Esophagus squamous epithelium (tissue), 5 donors: Measurements from ENCODE around the gene SMYD3. TPM values are rescaled to one million over a fixed set of nuclear protein-coding genes. Genes with fewer than 3 reads are reported as not detected.

Experiments
- DNase-seq: peaks from one replicate; lab custom pipeline; 2025; lab: John Stamatoyannopoulos, UW
- H3K27ac ChIP-seq, 4 donors: fragments of 200-600 bp; sonication (generic); one replicate each; pipeline ENCODE4 v1.5.1; 2016 to 2019; ENCODE audit warnings: mild to moderate bottlenecking in 1 of 4
- H3K27me3 ChIP-seq, 4 donors: fragments of 200-600 bp; sonication (generic); 1 replicate in 3 of 4; 2 replicates in 1 of 4; pipeline versions ENCODE4 v1.5.1 to v1.6.0; 2017 to 2021; ENCODE audit warnings: antibody characterized with exemption in 1 of 4
- H3K36me3 ChIP-seq, 3 donors: fragments of 200-600 bp; sonication (generic); one replicate each; pipeline ENCODE4 v1.5.1; 2016 to 2019
- H3K4me1 ChIP-seq, 3 donors: fragments of 200-600 bp; sonication (generic); one replicate each; pipeline ENCODE4 v1.5.1; 2017 to 2019
- H3K4me3 ChIP-seq, 4 donors: fragments of 200-600 bp; sonication (generic); 1 replicate in 3 of 4; 2 replicates in 1 of 4; pipeline ENCODE4 v1.5.1; 2016 to 2019; ENCODE audit warnings: mild to moderate bottlenecking in 2 of 4, moderate library complexity in 1 of 4
- H3K9me3 ChIP-seq, 3 donors: fragments of 200-600 bp; sonication (generic); one replicate each; pipeline ENCODE4 v1.5.1; 2016 to 2019
- POLR2A ChIP-seq, 4 donors: fragments of 450-650 bp; IDR thresholded peaks; one replicate each; pipeline ENCODE4 v1.6.1; 2017; ENCODE audit warnings: antibody characterized with exemption in 4 of 4, mild to moderate bottlenecking in 4 of 4, moderate library complexity in 3 of 4
- WGBS, 2 donors: methylation state at CpG; one replicate each; pipeline ENCODE4 v1.1.5; 2018; 5-methylcytosine and 5-hydroxymethylcytosine counted together
- intact Hi-C: fragments of 100-400 bp; cut with DNase I; formaldehyde crosslinking; loops from one replicate; pipeline ENCODE4 v1.15.0; 2022
- total RNA-seq, 4 donors: library from RNA; depleted of rRNA; stranded (reverse); fragments of >200 nt; gene quantifications; one replicate each; pipeline ENCODE4 v1.1.0, GENCODE V29; 2016
- TF ChIP-seq, protein P1 (sequence below), 6 experiments: fragments of 450-650 bp in 4 of 6; fragments of 200-600 bp in 2 of 6; sonication (generic) in 2 of 6; IDR thresholded peaks; one replicate each; pipeline ENCODE4 v1.5.1; 2016 to 2019; ENCODE audit warnings: antibody characterized with exemption in 6 of 6, mild to moderate bottlenecking in 4 of 6, moderate library complexity in 4 of 6
- donor health status: DM: yes; HTN: yes; CAD: no.

The SMYD3 gene
- total RNA-seq, 4 donors from 2014 or later: 8.4 to 15.8 (median 11.5) TPM

DNA sequence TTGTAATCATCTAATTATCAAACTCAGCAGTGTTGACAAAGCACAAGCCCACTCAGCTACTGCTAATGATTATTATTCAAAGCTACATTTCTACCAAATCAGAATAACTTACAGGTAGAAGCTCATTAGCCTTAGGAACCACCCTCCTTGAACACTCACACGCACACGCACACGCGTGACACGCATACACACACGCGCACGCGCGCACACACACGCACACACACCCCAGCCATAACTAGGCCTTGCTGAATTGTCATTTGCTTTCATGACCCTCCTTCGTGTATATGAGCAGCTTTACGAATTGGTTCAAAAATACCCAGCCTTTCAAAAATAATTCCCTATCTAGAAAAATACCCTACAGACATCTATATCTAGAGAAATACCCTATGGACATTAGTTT, 195.6 kb downstream of the SMYD3 start:
- no peaks in the 10 kb centered on the region for H3K27me3 ChIP-seq
- TF ChIP-seq POLR2A (IDR thresholded peaks at IDR 0.05): no peak
- TF ChIP-seq, protein P1, sequence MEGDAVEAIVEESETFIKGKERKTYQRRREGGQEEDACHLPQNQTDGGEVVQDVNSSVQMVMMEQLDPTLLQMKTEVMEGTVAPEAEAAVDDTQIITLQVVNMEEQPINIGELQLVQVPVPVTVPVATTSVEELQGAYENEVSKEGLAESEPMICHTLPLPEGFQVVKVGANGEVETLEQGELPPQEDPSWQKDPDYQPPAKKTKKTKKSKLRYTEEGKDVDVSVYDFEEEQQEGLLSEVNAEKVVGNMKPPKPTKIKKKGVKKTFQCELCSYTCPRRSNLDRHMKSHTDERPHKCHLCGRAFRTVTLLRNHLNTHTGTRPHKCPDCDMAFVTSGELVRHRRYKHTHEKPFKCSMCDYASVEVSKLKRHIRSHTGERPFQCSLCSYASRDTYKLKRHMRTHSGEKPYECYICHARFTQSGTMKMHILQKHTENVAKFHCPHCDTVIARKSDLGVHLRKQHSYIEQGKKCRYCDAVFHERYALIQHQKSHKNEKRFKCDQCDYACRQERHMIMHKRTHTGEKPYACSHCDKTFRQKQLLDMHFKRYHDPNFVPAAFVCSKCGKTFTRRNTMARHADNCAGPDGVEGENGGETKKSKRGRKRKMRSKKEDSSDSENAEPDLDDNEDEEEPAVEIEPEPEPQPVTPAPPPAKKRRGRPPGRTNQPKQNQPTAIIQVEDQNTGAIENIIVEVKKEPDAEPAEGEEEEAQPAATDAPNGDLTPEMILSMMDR (IDR thresholded peaks at IDR 0.05): no peak
- no peak overlapping the region for H3K4me3 ChIP-seq
- no peaks in the 10 kb centered on the region for H3K36me3 ChIP-seq
- intact Hi-C loops: no loop called here
- no peaks in the 10 kb centered on the region for H3K4me1 ChIP-seq
- no peak overlapping the region for H3K27ac ChIP-seq
- no peak for DNase-seq
- H3K9me3 ChIP-seq: no peaks in the 10 kb centered on the region
- 92 to 96% methylated on average over 13 of the region's 13 CpGs for WGBS, 2 donors

DNA sequence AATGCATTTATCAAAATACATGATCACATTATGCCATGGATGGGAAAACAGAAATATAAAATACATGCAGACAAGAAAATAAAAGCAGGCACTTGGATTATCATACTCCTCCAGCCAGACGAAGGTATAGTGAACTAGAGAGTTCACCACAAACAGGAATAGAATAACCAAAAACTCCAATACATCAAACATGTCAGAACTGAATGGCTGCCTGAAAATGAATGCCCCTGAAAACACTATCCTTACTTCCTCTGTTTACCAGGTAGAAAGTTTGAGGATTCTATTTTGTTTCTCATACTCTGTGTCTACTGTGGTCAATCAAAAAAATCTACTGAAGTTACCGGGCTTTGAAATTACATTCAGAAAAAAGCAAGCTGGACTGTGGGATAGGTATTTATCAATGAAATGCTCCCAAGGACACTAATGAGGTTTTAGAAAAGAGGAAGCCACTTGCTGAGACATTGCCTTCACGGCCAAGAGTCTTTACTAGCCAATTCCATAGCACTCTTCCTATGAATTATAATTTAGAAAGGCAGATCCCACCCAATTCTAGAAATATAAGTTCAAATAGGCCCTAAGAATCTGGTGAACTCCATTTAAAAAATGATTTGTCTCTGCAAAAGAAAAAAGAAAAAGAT, 197.7 kb downstream of the SMYD3 start:
- 80 to 82% methylated on average over 3 of the region's 3 CpGs for WGBS, 2 donors
- no peaks in the 10 kb centered on the region for H3K9me3 ChIP-seq
- H3K27me3 ChIP-seq: no peaks in the 10 kb centered on the region
- DNase-seq: no peak
- intact Hi-C loops: no loop called here
- H3K4me1 ChIP-seq: no peaks in the 10 kb centered on the region
- H3K36me3 ChIP-seq: no peaks in the 10 kb centered on the region
- no peak overlapping the region for H3K4me3 ChIP-seq
- no peak overlapping the region for H3K27ac ChIP-seq
- TF ChIP-seq, protein P1 (IDR thresholded peaks at IDR 0.05): no peak
- no peak for TF ChIP-seq POLR2A (IDR thresholded peaks at IDR 0.05)

DNA sequence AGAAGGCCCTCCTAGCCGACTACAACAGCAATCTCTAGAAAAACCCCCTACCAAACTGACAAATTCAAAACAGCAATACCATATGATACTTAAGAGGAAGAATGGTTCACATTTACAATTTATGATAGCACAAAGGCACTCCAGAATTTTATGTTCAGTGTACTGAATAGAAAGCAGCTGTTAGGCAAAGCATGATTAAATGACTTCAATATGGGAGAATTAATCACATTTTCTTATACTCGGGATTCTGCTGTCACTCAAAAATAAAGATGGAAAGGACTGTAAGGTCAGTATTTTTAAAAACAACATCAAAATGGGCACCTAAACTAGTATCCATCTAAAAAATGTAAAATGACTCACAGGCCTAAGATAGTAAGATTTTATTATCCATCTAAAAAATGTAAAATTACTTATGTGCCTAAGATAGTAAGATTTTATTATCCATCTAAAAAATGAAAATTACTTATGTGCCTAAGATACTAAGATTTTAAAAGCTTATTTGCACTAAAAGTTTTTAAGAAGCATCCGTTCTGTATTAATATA, 198.5 kb downstream of the SMYD3 start:
- WGBS, 2 donors: 91% methylated on average over 3 of the region's 3 CpGs
- Histone ChIP-seq H3K4me3 (no peak overlapping the region), H3K27me3 (no peaks in the 10 kb centered on the region), H3K36me3 (no peaks in the 10 kb centered on the region), H3K4me1 (no peaks in the 10 kb centered on the region), H3K27ac (no peak overlapping the region), H3K9me3 (no peaks in the 10 kb centered on the region)
- TF ChIP-seq POLR2A (IDR thresholded peaks at IDR 0.05): no peak
- TF ChIP-seq, protein P1 (IDR thresholded peaks at IDR 0.05): no peak
- intact Hi-C loops: no loop called here
- DNase-seq: no peak

DNA sequence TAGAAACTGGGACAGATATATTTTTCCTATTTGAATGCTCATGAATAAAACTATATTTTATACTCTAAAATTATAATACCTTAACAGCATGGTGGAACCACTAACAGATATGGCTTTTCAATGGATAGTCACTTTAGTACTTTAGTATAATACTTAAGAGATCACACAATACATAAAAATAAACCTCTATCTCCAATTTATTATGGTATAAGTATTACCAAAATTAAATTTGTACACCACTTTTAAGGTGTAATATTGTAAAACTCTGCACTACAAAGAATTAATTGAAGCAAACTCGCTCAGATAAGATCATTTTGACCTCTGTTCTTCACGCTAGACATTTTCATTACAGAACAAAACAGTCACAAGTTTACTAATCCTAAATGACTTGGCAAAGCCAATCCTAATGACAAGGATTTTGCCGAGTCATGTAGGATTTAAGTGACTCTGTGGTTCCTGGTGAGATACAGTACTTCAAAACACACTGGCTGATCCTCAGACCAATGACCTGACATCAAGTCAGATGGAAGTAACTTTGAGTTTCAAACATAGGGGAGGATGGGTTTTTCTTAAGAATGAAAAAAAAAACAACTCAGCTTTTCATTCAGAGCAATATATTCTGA, 200.6 kb downstream of the SMYD3 start:
- no peak for DNase-seq
- H3K36me3 ChIP-seq: no peaks in the 10 kb centered on the region
- intact Hi-C loops: no loop called here
- 59 to 76% methylated on average over 3 of the region's 3 CpGs for WGBS, 2 donors
- no peak overlapping the region for H3K27ac ChIP-seq
- no peak overlapping the region for H3K4me3 ChIP-seq
- H3K9me3 ChIP-seq: no peaks in the 10 kb centered on the region
- TF ChIP-seq, protein P1 (IDR thresholded peaks at IDR 0.05): no peak
- no peak for TF ChIP-seq POLR2A (IDR thresholded peaks at IDR 0.05)
- no peaks in the 10 kb centered on the region for H3K27me3 ChIP-seq
- peaks cover 0 to 7% (median 0%) of the 10 kb centered on the region in 3 donors for H3K4me1 ChIP-seq
